A549 treated with Hydrocortisone at 1 μM for 4 hours (cell line): ENCODE measurements around the gene MT1H. TPM values are rescaled to one million over a fixed set of nuclear protein-coding genes. Genes with fewer than 3 reads are reported as not detected.

Source experiments
- total RNA-seq: library from RNA; stranded (reverse); fragments of 200-300 nt; extraction: Qiagen RNA extraction; gene quantifications from 5 replicates; pipeline ENCODE4 v1.2.3, GENCODE V29; 2022

Gene MT1H
- total RNA-seq, result not detected in 5 replicates

GRCh38 chr16:56669005-56669839 is at the start of gene MT1H:
Gene MT1H, plus strand, starts transcription at chr16:56669814. Its CDS starts 71 bp downstream, at chr16:56669885.

GRCh38 chr16:56625140-56625942 is 44.3 kb upstream of the MT1H start, which contains the start of gene MT1E:
Gene MT1E, plus strand, starts transcription at chr16:56625781. Its CDS starts 71 bp downstream, at chr16:56625852.

GRCh38 chr16:56632156-56632847 is 37.3 kb upstream of the MT1H start, which contains the start of gene MT1M:
Gene MT1M, plus strand, starts transcription at chr16:56632659. Its CDS starts 73 bp downstream, at chr16:56632732.

GRCh38 chr16:56637814-56638750 is 31.5 kb upstream of the MT1H start, which contains the start of gene MT1A:
Gene MT1A, plus strand, starts transcription at chr16:56638666. Its CDS starts 73 bp downstream, at chr16:56638739.

GRCh38 chr16:56651586-56651985 is 18.0 kb upstream of the MT1H start, which contains the start of gene MT1B:
Gene MT1B, plus strand, starts transcription at chr16:56651886. Its CDS starts 68 bp downstream, at chr16:56651954.

GRCh38 chr16:56657555-56658326 is 11.9 kb upstream of the MT1H start, which contains the start of gene MT1F:
Gene MT1F, plus strand, starts transcription at chr16:56657959. Its CDS starts 100 bp downstream, at chr16:56658059.

GRCh38 chr16:56667581-56668571 is 1.7 kb upstream of the MT1H start, which contains the start of gene MT1G:
Gene MT1G, minus strand, starts transcription at chr16:56668065. Its CDS starts 72 bp downstream, at chr16:56667993.

GRCh38 chr16:56681939-56682702 is 12.5 kb downstream of the MT1H start, which contains the start of gene MT1X:
Gene MT1X, plus strand, starts transcription at chr16:56682470. Its CDS starts 71 bp downstream, at chr16:56682541.

Other genes with a start within 250 kb of the MT1H start
- gene AMFR, start 244.3 kb upstream of the MT1H start, total RNA-seq, result 59.0 to 73.2 TPM (median 68.4 TPM) in 5 replicates
- gene NUDT21, start 218.5 kb upstream of the MT1H start, total RNA-seq, result 104 to 118 TPM (median 113 TPM) in 5 replicates
- gene OGFOD1, start 218.3 kb upstream of the MT1H start, total RNA-seq, result 70.9 to 127 TPM (median 82.1 TPM) in 5 replicates
- gene BBS2, start 149.8 kb upstream of the MT1H start, total RNA-seq, result 19.6 to 30.5 TPM (median 22.5 TPM) in 5 replicates
- not detected in 5 replicates for gene MT4, start 104.7 kb upstream of the MT1H start, total RNA-seq
- 0.58 to 0.88 TPM (median 0.67 TPM) in 5 replicates for gene MT3, start 80.3 kb upstream of the MT1H start, total RNA-seq
- gene MT2A, start 61.2 kb upstream of the MT1H start, total RNA-seq, result 1,747 to 3,145 TPM (median 2,510 TPM) in 5 replicates
- gene MT1E, start 44.0 kb upstream of the MT1H start, total RNA-seq, result 0.13 to 0.17 TPM in 2 of 5 replicates, not detected in the others
- 0.32 TPM in 1 of 5 replicates, not detected in the others for gene MT1M, start 37.2 kb upstream of the MT1H start, total RNA-seq
- gene MT1A, start 31.1 kb upstream of the MT1H start, total RNA-seq, result 22.0 to 34.8 TPM (median 26.9 TPM) in 5 replicates
- gene MT1B, start 17.9 kb upstream of the MT1H start, total RNA-seq, result 0.53 to 0.73 TPM (median 0.66 TPM) in 3 of 5 replicates, not detected in the others
- 17.7 to 28.2 TPM (median 18.4 TPM) in 5 replicates for gene MT1F, start 11.9 kb upstream of the MT1H start, total RNA-seq
- gene MT1G, start 1.7 kb upstream of the MT1H start, total RNA-seq, result not detected in 5 replicates
- gene MT1X, start 12.7 kb downstream of the MT1H start, total RNA-seq, result 557 to 892 TPM (median 709 TPM) in 5 replicates
- gene NUP93, start 60.3 kb downstream of the MT1H start, total RNA-seq, result 93.5 to 107 TPM (median 99.5 TPM) in 5 replicates
- 0.10 TPM in 1 of 5 replicates, not detected in the others for gene SLC12A3, start 195.4 kb downstream of the MT1H start, total RNA-seq